Activated CD4-positive, alpha-beta T cell treated with anti-CD3 and anti-CD28 coated beads for 4 hours (primary cell): ENCODE results near the gene TLR9.
A peak's percentile ranks its signal among the peaks of the same experiment; 100 is the strongest.

Experiments used
- DNase-seq, 2 donors: peaks; one replicate each; pipeline ENCODE4 v3.0.0-alpha.2; 2020

TLR9 gene

DNA sequence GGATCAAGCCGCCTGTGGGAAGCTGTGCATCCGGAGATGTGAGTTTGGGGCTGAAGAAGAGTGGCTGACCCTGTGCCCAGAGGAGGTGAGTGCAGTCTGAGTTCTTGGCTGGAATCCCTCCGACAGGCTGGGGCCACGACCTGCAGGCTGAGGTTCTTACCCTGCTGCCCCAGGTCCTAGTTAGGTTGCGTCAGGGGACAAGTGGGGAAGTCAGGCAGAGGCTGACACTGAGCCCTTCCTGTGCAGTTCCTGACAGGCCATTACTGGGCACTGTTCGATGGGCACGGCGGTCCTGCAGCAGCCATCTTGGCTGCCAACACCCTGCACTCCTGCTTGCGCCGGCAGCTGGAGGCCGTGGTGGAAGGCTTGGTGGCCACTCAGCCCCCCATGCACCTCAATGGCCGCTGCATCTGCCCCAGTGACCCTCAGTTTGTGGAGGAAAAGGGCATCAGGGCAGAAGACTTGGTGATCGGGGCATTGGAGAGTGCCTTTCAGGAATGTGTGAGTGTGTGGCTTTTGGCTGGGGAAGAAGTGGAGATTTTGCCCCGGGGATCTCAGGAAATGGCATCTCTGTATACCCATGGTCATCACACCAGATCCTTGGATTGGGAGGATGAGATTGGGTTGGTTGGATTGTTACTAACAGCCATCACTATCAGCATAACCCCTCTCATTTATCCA is 21.4 kb upstream of the TLR9 start:
- DNase-seq, result no peak

GRCh38 chr3:52246264-52246620 is 20.8 kb upstream of the TLR9 start:
- DNase-seq, result no peak

- peak in 1 of 2 donors; percentile 54 for DNase-seq
These were observed 20.1 kb upstream of the TLR9 start, which contains the start of gene PPM1M for GRCh38 chr3:52245322-52246263. Gene PPM1M (plus strand): TSS chr3:52245759. CDS start chr3:52245825, 66 bp downstream.

GRCh38 chr3:52243791-52244628 is 18.6 kb upstream of the TLR9 start:
- peak; percentile 43 to 46 for DNase-seq

GRCh38 chr3:52242039-52242438 is 16.6 kb upstream of the TLR9 start:
- DNase-seq, result no peak

- DNase-seq, result no peak
These were observed 15.5 kb upstream of the TLR9 start for GRCh38 chr3:52240886-52241370.

DNA sequence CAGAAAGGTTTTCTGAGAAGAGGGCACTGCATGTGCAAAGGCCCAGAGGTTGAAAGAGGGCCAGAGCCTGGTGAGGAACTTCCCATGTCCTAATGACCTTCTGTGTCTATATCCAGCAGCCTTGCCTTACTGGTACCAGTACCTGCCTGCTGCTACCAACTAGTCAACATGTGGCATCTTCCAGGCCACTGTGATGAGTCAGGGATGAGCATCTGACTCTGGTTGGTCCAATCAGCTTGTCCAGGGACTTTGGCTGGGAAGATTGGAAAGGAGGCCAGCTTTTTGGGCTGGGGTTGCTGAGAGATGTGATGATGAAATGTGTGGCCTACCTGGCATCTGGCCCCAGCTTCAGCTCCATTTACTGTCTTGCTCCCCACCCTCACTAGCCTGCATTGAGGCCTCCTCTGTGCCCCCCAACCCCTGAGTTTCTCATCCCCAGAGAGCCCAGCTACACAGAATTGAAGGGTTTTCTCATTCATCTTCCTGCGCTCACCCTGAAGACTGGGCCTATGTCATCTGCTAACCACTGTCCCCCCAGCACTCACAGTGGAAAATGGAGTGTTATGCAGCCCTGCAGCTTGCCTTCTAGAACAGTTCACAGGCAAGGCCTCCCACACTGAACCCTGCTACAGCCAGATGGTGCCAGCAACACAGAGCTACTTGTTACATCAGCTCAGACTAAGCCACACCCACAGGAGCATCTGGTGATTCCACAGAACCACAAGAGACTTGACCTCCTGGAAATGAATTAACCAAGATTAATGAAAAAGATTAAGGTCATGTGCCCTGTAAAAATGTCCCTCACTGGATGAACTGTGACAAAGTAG is 14.8 kb upstream of the TLR9 start:
- DNase-seq, result peak; percentile 68 to 75

DNA sequence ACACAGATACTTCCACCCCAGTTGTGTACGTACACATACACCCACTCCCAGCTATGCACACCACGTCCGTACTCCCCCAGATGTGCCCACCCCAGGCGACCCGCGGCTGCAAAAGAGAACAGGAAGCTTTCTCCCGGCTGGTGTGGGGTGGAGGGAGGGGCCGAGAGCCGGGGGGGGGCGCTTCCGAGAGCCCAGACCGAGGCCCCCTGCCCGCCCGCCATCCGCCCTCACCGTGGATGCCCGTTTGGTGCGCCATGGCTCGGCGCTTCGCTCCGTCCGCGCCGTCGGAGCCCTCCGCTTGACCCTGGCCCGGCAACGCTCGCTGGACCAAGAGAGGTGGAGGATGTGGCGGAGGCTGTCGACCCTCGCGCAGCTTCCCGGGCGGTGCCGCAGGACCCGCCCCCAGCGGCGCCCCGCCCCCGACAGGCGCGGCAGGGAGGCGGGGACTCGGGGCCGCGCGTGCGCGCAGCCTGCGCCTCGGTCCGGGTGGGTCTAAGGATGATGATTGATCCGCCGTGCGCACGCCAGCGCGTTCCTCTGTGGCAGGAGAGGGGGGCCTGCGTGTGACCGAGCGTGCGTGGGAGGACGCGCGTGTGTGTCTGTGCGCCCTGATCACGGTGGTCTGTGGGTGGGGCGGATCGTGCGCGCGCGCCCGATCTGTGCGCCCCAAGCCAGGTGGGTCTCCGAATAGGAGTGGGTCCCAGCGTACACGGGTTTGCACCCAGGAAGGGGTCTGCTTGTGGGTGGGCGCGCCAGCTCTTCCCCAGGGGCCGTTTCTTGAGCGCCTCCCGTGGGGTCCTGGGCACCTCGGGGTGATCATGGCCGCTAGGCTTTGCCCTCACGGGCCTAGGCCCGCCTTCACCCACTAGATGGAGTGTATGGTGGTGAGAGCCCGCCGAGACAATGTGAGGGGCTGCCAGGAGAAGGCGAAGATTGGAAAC is 13.6 kb upstream of the TLR9 start, which contains the start of gene TWF2:
TWF2 (minus strand) TSS at position 398 of the 941 bp plus-strand sequence; CDS start at position 256, 142 bp downstream.
- peak; percentile 88 to 94 for DNase-seq

DNA sequence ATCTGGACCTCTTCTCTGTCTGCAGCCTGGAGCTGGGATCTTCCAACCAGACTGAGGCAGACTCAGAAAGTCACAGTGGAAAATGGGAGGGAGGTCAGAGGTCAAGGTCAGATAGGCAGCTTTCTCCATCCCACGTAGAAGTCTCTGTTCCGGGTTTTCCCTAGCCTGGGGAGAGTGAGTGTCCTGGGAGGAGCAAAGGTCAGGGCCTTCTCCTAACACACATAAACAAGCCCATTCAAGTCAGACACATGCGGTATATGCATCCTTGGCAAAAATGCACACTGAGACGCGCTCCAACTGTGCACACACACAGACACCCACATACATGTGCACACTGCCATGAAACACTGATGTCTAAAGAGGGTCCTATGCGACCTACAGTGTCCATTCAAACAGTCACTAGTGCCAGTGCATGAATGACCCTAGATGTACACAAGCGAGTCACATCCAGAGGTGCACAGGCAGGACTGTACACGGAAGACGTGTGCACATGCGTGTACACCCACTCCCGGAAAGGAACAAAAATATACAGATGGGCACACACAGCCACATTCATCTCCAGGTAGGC is 12.8 kb upstream of the TLR9 start:
- DNase-seq, result no peak

- DNase-seq, result no peak
These were observed 12.3 kb upstream of the TLR9 start for GRCh38 chr3:52237657-52238172.

- DNase-seq, result no peak
These were observed 11.7 kb upstream of the TLR9 start for GRCh38 chr3:52237006-52237656.

GRCh38 chr3:52236424-52236886 is 11.0 kb upstream of the TLR9 start:
- DNase-seq, result no peak

GRCh38 chr3:52234516-52235447 is 9.3 kb upstream of the TLR9 start:
- DNase-seq, result no peak

GRCh38 chr3:52233968-52234367 is 8.5 kb upstream of the TLR9 start:
- DNase-seq, result no peak

DNA sequence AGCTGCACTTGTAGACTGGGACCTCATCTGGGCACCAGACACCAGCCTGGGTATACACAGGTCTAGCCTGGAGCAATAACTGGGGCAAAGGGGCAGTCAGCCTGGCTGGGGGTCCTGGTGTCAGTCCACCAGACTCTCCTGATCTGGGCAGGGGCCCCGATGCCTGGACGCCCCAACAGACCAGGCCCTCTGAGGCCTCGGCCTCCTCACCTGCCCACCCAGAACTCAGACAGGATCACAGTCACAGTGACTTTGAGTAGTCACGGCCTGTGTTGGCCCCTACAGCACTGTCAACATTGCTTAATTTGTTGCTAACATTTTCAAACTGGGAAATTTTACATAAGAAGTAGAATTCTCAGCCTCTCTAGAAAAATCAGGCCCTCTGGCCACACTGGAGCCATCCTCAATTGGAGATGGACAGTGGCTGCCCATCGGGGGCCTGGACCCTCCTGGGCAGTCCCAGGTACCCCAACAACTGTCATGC is 7.7 kb upstream of the TLR9 start:
- DNase-seq, result no peak

DNA sequence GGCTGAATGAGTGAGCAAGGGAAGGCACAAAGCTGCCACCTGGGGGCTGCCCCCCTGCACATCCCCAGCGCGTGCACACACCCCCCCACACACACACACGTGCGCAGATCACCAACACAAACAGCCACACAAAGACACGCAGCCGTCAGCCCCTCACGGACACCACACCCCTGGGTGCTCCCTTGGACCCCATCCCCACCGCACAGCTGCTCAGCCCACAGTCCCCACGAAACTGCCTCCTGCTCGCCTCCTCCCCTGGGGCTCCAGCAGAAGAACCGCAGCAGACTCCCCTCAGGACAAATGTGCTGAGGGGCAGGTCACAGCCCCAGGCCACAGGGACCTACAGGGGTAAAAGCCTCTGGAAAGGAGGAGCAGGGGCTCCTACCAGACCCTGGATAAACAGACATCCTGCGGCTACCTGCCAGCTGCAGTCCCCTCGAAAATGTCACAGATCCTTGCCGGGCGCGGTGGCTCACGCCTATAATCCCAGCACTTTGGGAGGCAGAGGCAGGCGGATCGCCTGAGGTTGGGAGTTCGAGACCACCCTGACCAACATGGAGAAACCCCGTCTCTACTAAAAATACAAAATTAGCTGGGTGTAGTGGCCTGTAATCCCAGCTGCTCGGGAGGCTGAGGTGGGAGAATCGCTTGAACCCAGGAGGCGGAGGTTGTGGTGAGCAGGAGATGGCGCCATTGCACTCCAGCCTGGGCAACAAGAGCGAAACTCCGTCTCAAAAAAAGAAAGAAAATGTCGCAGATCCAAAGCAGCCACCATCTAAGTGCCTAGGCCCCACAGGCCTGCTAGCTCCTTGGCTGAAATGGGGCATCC is 7.0 kb upstream of the TLR9 start:
- no peak for DNase-seq
